Measurements from ENCODE around the gene UPK3BL2. TPM values are rescaled to one million over a fixed set of nuclear protein-coding genes. Genes with fewer than 3 reads are reported as not detected.
A peak's percentile ranks its signal among the peaks of the same experiment; 100 is the strongest.
"Not testable (repeated sequence)": the region's sequence is repeated elsewhere in the genome, so short reads cannot be mapped to it uniquely, and the experiment has no call there.

Gene UPK3BL2
- total RNA-seq, 1 donor from 2014 or later = 13.4 TPM

DNA sequence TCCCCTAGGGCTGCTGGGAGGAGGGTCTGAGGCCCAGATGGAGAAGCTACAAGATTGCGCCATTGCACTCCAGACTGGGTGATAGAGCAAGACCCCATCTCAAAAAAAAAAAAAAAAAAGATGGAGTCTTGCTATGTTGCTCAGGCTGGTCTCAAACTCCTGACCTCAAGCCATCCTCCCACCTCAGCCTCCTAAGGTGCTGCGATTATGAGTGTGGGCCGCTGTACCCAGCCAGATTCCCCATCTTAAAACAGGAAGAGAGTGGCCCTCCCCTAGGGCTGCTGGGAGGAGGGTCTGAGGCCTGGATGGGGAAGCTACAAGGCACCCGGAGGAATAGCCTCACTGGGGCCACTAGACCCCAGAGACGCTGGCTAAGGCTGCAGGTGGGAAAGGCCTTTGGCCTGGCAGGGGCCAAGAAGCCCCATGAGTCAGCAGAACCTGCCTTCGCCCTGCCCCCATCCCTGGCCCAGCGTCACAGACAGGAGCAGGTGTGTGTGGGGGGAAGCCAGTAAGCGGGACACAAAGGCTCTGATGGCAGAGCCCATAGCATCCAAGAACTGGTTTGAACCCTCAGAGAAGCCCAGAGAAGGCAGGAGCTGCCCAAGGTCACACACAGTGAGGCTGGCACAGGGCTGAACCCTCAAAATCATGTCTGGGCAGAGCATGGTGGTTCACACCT lies 35.9 kb downstream of the UPK3BL2 start:
- not testable (repeated sequence) for H3K4me3 Mint-ChIP-seq (ENCODE audit: low read depth); DNase-seq (ENCODE audit: low spot score, unreplicated experiment); H3K27ac Mint-ChIP-seq; H3K27me3 Mint-ChIP-seq; H3K4me1 Mint-ChIP-seq (ENCODE audit: low read depth); H3K36me3 Mint-ChIP-seq (ENCODE audit: insufficient read depth); H3K9me3 Mint-ChIP-seq (ENCODE audit: low read depth)

- not testable (repeated sequence) for H3K4me3 Mint-ChIP-seq (ENCODE audit: low read depth); H3K27ac Mint-ChIP-seq; H3K9me3 Mint-ChIP-seq (ENCODE audit: low read depth); DNase-seq (ENCODE audit: low spot score, unreplicated experiment); H3K4me1 Mint-ChIP-seq (ENCODE audit: low read depth); H3K27me3 Mint-ChIP-seq; H3K36me3 Mint-ChIP-seq (ENCODE audit: insufficient read depth)
Measured at GRCh38 chr7:102505298-102506185, 38.0 kb downstream of the UPK3BL2 start.

- H3K4me3 Mint-ChIP-seq (ENCODE audit: low read depth); H3K36me3 Mint-ChIP-seq (ENCODE audit: insufficient read depth); H3K4me1 Mint-ChIP-seq (ENCODE audit: low read depth); H3K9me3 Mint-ChIP-seq (ENCODE audit: low read depth); H3K27ac Mint-ChIP-seq; H3K27me3 Mint-ChIP-seq; DNase-seq (ENCODE audit: low spot score, unreplicated experiment): not testable (repeated sequence)
Measured at GRCh38 chr7:102503141-102503540, 40.4 kb downstream of the UPK3BL2 start.

GRCh38 chr7:102498321-102498720 lies 45.2 kb downstream of the UPK3BL2 start:
- not testable (repeated sequence) for DNase-seq (ENCODE audit: low spot score, unreplicated experiment); H3K27me3 Mint-ChIP-seq; H3K27ac Mint-ChIP-seq; H3K4me1 Mint-ChIP-seq (ENCODE audit: low read depth); H3K9me3 Mint-ChIP-seq (ENCODE audit: low read depth); H3K4me3 Mint-ChIP-seq (ENCODE audit: low read depth); H3K36me3 Mint-ChIP-seq (ENCODE audit: insufficient read depth)

- not testable (repeated sequence) for H3K27me3 Mint-ChIP-seq; H3K27ac Mint-ChIP-seq; H3K9me3 Mint-ChIP-seq (ENCODE audit: low read depth); DNase-seq (ENCODE audit: low spot score, unreplicated experiment); H3K4me1 Mint-ChIP-seq (ENCODE audit: low read depth); H3K4me3 Mint-ChIP-seq (ENCODE audit: low read depth); H3K36me3 Mint-ChIP-seq (ENCODE audit: insufficient read depth)
Measured at GRCh38 chr7:102497308-102497707, 46.2 kb downstream of the UPK3BL2 start.

- not testable (repeated sequence) for H3K4me3 Mint-ChIP-seq (ENCODE audit: low read depth); H3K27me3 Mint-ChIP-seq; H3K36me3 Mint-ChIP-seq (ENCODE audit: insufficient read depth); H3K9me3 Mint-ChIP-seq (ENCODE audit: low read depth); H3K27ac Mint-ChIP-seq; DNase-seq (ENCODE audit: low spot score, unreplicated experiment); H3K4me1 Mint-ChIP-seq (ENCODE audit: low read depth)
Measured at GRCh38 chr7:102496861-102497260, 46.6 kb downstream of the UPK3BL2 start.

GRCh38 chr7:102494473-102495149 lies 48.9 kb downstream of the UPK3BL2 start:
- DNase-seq (ENCODE audit: low spot score, unreplicated experiment); H3K27me3 Mint-ChIP-seq; H3K9me3 Mint-ChIP-seq (ENCODE audit: low read depth); H3K4me1 Mint-ChIP-seq (ENCODE audit: low read depth); H3K36me3 Mint-ChIP-seq (ENCODE audit: insufficient read depth); H3K4me3 Mint-ChIP-seq (ENCODE audit: low read depth); H3K27ac Mint-ChIP-seq: not testable (repeated sequence)

GRCh38 chr7:102494026-102494425 lies 49.5 kb downstream of the UPK3BL2 start:
- H3K9me3 Mint-ChIP-seq (ENCODE audit: low read depth); H3K4me1 Mint-ChIP-seq (ENCODE audit: low read depth); H3K36me3 Mint-ChIP-seq (ENCODE audit: insufficient read depth); H3K27ac Mint-ChIP-seq; DNase-seq (ENCODE audit: low spot score, unreplicated experiment); H3K4me3 Mint-ChIP-seq (ENCODE audit: low read depth); H3K27me3 Mint-ChIP-seq: not testable (repeated sequence)

DNA sequence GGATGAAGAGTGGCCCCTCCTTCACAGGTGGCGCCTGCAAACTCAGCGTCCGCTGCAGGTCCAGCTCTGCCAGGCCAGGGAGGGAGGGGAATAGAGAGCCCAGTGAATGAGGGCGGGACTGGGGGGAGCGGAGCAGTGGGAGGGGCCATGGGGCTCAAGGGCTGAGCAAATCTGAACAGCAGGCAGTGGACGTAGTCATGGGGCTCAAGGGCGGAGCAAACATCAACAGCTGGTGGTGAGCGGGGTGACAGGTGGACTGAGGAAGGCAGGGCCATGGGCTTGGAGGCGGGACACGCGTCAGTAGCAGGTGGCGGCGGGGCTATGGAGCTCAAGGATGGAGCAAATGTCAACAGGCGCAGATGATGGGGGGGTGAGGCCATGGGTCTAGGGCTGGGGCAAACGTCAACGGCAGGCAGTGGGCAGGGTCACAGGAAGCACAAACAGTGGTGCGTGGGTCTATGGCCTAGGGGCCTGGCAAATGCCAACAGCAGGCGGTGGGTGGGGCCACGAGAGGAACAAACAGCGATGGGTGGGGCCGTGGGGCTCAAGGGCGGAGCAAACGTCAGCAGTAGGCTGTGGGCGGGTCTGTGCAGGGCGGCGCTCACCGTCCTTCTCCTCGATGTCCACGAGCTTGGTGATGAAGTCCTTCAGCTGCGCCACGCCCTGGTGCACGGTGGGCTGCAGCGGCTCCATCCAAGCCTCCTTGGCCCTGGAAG lies 50.1 kb downstream of the UPK3BL2 start:
- H3K27me3 Mint-ChIP-seq; DNase-seq (ENCODE audit: low spot score, unreplicated experiment); H3K4me3 Mint-ChIP-seq (ENCODE audit: low read depth); H3K27ac Mint-ChIP-seq; H3K36me3 Mint-ChIP-seq (ENCODE audit: insufficient read depth); H3K4me1 Mint-ChIP-seq (ENCODE audit: low read depth); H3K9me3 Mint-ChIP-seq (ENCODE audit: low read depth): not testable (repeated sequence)

DNA sequence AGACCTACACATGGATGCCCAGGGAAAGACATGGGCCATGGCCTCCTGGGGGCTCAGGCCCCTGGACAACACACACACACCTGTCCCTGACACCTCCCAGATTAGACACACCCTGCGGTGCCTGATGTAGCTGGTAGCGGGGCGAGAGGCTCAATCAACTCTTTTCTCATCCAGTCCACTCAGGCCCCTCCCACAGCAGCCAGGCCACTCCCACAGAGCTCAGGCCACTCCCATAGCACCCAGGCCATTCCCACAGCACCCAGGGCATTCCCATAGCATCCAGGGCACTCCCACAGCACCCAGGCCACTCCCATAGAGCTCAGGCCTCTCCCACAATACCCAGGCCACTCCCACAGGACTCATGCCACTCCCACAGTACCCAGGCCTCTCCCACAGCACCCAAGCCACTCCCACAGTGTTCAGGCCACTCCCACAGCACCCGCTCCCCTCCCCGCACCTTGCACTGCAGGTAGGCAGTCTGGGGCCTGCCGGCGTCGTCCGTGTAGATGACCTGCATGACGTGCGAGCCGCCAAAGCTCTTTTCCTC lies 52.9 kb downstream of the UPK3BL2 start:
- DNase-seq (ENCODE audit: low spot score, unreplicated experiment) = peak; percentile 30
- not testable (repeated sequence) for H3K4me3 Mint-ChIP-seq (ENCODE audit: low read depth); H3K36me3 Mint-ChIP-seq (ENCODE audit: insufficient read depth); H3K27ac Mint-ChIP-seq; H3K9me3 Mint-ChIP-seq (ENCODE audit: low read depth); H3K27me3 Mint-ChIP-seq; H3K4me1 Mint-ChIP-seq (ENCODE audit: low read depth)
